Tibial nerve (tissue), 4 donors: ENCODE results near the gene GPR35. TPM values are rescaled to one million over a fixed set of nuclear protein-coding genes. Genes with fewer than 3 reads are reported as not detected.

Source experiments
- DNase-seq, 2 donors: peaks; one replicate each; pipeline ENCODE4 v3.0.0-alpha.2; 2019; ENCODE audit warnings: low spot score in 2 of 2
- H3K27ac ChIP-seq, 4 donors: fragments of 200-600 bp; sonication (generic) in 3 of 4; one replicate each; pipeline ENCODE4 v1.5.1; 2017 to 2019; ENCODE audit warnings: mild to moderate bottlenecking in 1 of 4
- H3K27me3 ChIP-seq, 2 donors: fragments of 200-600 bp; sonication (generic) in 1 of 2; one replicate each; pipeline versions ENCODE4 v1.5.1 to v1.6.0; 2017 to 2019
- H3K36me3 ChIP-seq, 3 donors: fragments of 200-600 bp; sonication (generic); one replicate each; pipeline ENCODE4 v1.5.1; 2018 to 2019
- H3K4me1 ChIP-seq, 4 donors: fragments of 200-600 bp; sonication (generic) in 3 of 4; one replicate each; pipeline ENCODE4 v1.5.1; 2017 to 2019
- H3K4me3 ChIP-seq, 4 donors: fragments of 200-600 bp; sonication (generic) in 3 of 4; one replicate each; pipeline ENCODE4 v1.5.1; 2017 to 2019; ENCODE audit warnings: mild to moderate bottlenecking in 1 of 4, moderate library complexity in 1 of 4
- H3K9me3 ChIP-seq, 4 donors: fragments of 200-600 bp; sonication (generic) in 3 of 4; one replicate each; pipeline ENCODE4 v1.5.1; 2017 to 2019
- EP300 ChIP-seq, 2 donors: sonication (generic); formaldehyde crosslinking; IDR thresholded peaks; one replicate each; pipeline ENCODE4 v1.6.1; 2017; ENCODE audit warnings: antibody characterized with exemption in 2 of 2, mild to moderate bottlenecking in 1 of 2
- POLR2A ChIP-seq, 2 donors: fragments of 450-650 bp; IDR thresholded peaks; one replicate each; pipeline ENCODE4 v1.6.1; 2017; ENCODE audit warnings: antibody characterized with exemption in 2 of 2, mild to moderate bottlenecking in 2 of 2, moderate library complexity in 2 of 2
- WGBS, 2 donors: methylation state at CpG; one replicate each; pipeline ENCODE4 v1.1.5; 2018; 5-methylcytosine and 5-hydroxymethylcytosine counted together
- total RNA-seq, 4 donors: library from RNA; depleted of rRNA; stranded (reverse); fragments of >200 nt; gene quantifications; one replicate each; pipeline ENCODE4 v1.1.0, GENCODE V29; 2016
- TF ChIP-seq, protein P1 (sequence below), 5 experiments: fragments of 200-600 bp in 3 of 5; fragments of 450-650 bp in 2 of 5; sonication (generic) in 3 of 5; IDR thresholded peaks; one replicate each; pipeline ENCODE4 v1.5.1; 2016 to 2019; ENCODE audit warnings: antibody characterized with exemption in 5 of 5, mild to moderate bottlenecking in 3 of 5, moderate library complexity in 2 of 5

GPR35 gene
- total RNA-seq, 4 donors from 2014 or later: 0.90 to 8.2 (median 2.0) TPM

GRCh38 chr2:240648155-240648649 is 22.9 kb downstream of the GPR35 start:
- no peak for DNase-seq
- Histone ChIP-seq H3K4me1 (no peaks in the 10 kb centered on the region), H3K4me3 (no peak overlapping the region), H3K27ac (no peak overlapping the region), H3K27me3 (peaks cover 0 to 60% of the 10 kb centered on the region in 2 donors), H3K36me3 (no peaks in the 10 kb centered on the region), H3K9me3 (peaks cover 0 to 5% (median 0%) of the 10 kb centered on the region in 4 donors)
- TF ChIP-seq EP300 (IDR thresholded peaks at IDR 0.05) (no peak), POLR2A (IDR thresholded peaks at IDR 0.05) (no peak)
- TF ChIP-seq, protein P1, sequence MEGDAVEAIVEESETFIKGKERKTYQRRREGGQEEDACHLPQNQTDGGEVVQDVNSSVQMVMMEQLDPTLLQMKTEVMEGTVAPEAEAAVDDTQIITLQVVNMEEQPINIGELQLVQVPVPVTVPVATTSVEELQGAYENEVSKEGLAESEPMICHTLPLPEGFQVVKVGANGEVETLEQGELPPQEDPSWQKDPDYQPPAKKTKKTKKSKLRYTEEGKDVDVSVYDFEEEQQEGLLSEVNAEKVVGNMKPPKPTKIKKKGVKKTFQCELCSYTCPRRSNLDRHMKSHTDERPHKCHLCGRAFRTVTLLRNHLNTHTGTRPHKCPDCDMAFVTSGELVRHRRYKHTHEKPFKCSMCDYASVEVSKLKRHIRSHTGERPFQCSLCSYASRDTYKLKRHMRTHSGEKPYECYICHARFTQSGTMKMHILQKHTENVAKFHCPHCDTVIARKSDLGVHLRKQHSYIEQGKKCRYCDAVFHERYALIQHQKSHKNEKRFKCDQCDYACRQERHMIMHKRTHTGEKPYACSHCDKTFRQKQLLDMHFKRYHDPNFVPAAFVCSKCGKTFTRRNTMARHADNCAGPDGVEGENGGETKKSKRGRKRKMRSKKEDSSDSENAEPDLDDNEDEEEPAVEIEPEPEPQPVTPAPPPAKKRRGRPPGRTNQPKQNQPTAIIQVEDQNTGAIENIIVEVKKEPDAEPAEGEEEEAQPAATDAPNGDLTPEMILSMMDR (IDR thresholded peaks at IDR 0.05): no peak
- WGBS, 2 donors: 75 to 76% methylated on average over 6 of the region's 6 CpGs

GRCh38 chr2:240648650-240649275 is 23.5 kb downstream of the GPR35 start:
- TF ChIP-seq, protein P1 (IDR thresholded peaks at IDR 0.05): no peak
- no peak for TF ChIP-seq EP300 (IDR thresholded peaks at IDR 0.05)
- no peak for TF ChIP-seq POLR2A (IDR thresholded peaks at IDR 0.05)
- peaks cover 0 to 5% (median 0%) of the 10 kb centered on the region in 4 donors for H3K9me3 ChIP-seq
- H3K4me3 ChIP-seq: no peak overlapping the region
- H3K4me1 ChIP-seq: no peaks in the 10 kb centered on the region
- peaks cover 0 to 54% of the 10 kb centered on the region in 2 donors for H3K27me3 ChIP-seq
- 29 to 34% methylated on average over 16 to 18 of the region's 19 CpGs for WGBS, 2 donors
- no peak for DNase-seq
- no peaks in the 10 kb centered on the region for H3K36me3 ChIP-seq
- no peak overlapping the region for H3K27ac ChIP-seq

DNA sequence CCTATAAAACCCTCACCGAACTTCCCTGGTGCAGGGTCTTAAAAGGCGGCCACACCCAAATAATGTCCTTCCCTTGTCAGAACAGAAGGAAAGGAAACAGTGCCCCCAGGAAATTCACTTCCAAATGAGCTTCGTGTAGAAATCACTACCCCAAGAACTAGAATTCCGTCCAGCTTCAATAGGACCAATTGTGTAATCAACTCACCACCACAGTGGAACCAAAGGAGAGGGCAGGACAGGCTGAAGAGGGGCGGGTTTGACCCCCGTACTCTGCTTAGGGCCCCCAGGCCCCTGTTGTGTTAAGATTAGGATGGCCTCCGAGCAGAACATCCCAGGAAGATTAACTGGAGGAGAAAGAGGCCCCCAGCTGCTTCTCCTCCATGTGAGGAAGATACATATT is 24.1 kb downstream of the GPR35 start:
- peaks cover 0 to 54% of the 10 kb centered on the region in 2 donors for H3K27me3 ChIP-seq
- WGBS, 2 donors: 31 to 43% methylated on average over 7 of the region's 7 CpGs
- no peaks in the 10 kb centered on the region for H3K36me3 ChIP-seq
- TF ChIP-seq POLR2A (IDR thresholded peaks at IDR 0.05) (no peak), EP300 (IDR thresholded peaks at IDR 0.05) (no peak)
- TF ChIP-seq, protein P1 (IDR thresholded peaks at IDR 0.05): no peak
- no peak overlapping the region for H3K27ac ChIP-seq
- no peak overlapping the region for H3K4me3 ChIP-seq
- no peak for DNase-seq
- H3K4me1 ChIP-seq: no peaks in the 10 kb centered on the region
- H3K9me3 ChIP-seq: peaks cover 0 to 5% (median 0%) of the 10 kb centered on the region in 4 donors

DNA sequence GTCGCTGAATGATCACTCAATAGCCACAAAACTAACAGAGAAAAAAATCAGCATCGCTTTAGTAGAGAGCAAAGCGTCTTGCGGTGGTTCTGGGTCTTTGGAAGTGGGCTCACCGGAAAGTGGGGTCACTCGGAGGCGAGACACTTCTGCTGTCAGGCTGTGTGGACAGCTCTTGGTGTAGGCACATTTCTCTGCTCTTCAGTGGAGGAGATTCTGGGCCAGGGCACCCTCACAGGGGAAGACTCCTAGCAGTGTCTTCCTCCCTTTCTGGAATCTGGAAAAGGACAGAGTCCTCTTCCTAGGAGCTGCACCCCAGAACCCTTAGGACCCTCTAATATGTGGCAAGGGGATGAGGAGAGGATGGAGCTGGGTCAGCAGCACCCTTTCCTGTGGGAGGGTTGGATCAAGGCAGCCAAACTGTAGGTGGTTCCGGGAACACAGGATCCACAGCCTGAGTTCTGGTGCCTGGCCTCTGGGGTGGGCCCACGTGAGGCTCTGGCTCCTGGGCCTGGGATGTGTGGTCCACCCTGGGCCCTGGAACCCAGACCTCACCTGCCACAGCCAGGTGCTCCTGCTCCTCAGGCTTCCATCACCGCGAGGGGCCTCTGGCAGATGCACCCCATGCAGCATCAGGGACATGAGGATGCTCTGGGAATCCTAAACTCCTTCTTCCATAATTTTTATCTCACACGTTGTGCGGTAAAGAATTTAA is 25.1 kb downstream of the GPR35 start:
- no peak for DNase-seq
- TF ChIP-seq POLR2A (IDR thresholded peaks at IDR 0.05) (no peak), EP300 (IDR thresholded peaks at IDR 0.05) (no peak)
- TF ChIP-seq, protein P1 (IDR thresholded peaks at IDR 0.05): no peak
- 90 to 92% methylated on average over 13 of the region's 13 CpGs for WGBS, 2 donors
- Histone ChIP-seq H3K9me3 (peaks cover 0 to 5% (median 0%) of the 10 kb centered on the region in 4 donors), H3K27me3 (peaks cover 0 to 53% of the 10 kb centered on the region in 2 donors), H3K4me3 (no peak overlapping the region), H3K36me3 (no peaks in the 10 kb centered on the region), H3K4me1 (no peaks in the 10 kb centered on the region), H3K27ac (no peak overlapping the region)

GRCh38 chr2:240651185-240651584 is 25.9 kb downstream of the GPR35 start:
- TF ChIP-seq, protein P1 (IDR thresholded peaks at IDR 0.05): no peak
- TF ChIP-seq POLR2A (IDR thresholded peaks at IDR 0.05) (no peak), EP300 (IDR thresholded peaks at IDR 0.05) (no peak)
- peaks cover 0 to 5% (median 0%) of the 10 kb centered on the region in 4 donors for H3K9me3 ChIP-seq
- 81 to 83% methylated on average over 3 of the region's 3 CpGs for WGBS, 2 donors
- no peaks in the 10 kb centered on the region for H3K36me3 ChIP-seq
- no peak overlapping the region for H3K4me3 ChIP-seq
- no peak for DNase-seq
- H3K4me1 ChIP-seq: no peaks in the 10 kb centered on the region
- peaks cover 0 to 51% of the 10 kb centered on the region in 2 donors for H3K27me3 ChIP-seq
- H3K27ac ChIP-seq: no peak overlapping the region
